Endothelial cell of coronary artery (primary cell): ENCODE data around the gene FLAD1. TPM values are rescaled to one million over a fixed set of nuclear protein-coding genes. Genes with fewer than 3 reads are reported as not detected.

Source experiments
- total RNA-seq: library from RNA; depleted of rRNA; stranded (reverse); fragments of >200 nt; gene quantifications from 2 replicates; pipeline ENCODE4 v1.2.3, GENCODE V29; 2014

Gene FLAD1
- 23.7 and 28.6 TPM in 2 replicates for total RNA-seq

GRCh38 chr1:154982897-154983648 is at the start of gene FLAD1:
Gene FLAD1 (plus strand): TSS chr1:154983344. CDS start chr1:154983695, 351 bp downstream.

GRCh38 chr1:154936555-154937084 is 46.5 kb upstream of the FLAD1 start, which contains the start of gene PMVK:
Gene PMVK (minus strand): TSS chr1:154936719. CDS start chr1:154936685, 34 bp downstream.

GRCh38 chr1:154955718-154956543 is 27.2 kb upstream of the FLAD1 start, which contains the start of gene PBXIP1:
Gene PBXIP1 (minus strand): TSS chr1:154956099. CDS start chr1:154953721, 2,378 bp downstream.

GRCh38 chr1:154961207-154962155 is 21.7 kb upstream of the FLAD1 start, which contains the start of gene PYGO2:
Gene PYGO2 (minus strand): TSS chr1:154961782. CDS start chr1:154961576, 206 bp downstream.

GRCh38 chr1:154970631-154971340 is 12.4 kb upstream of the FLAD1 start, which contains the start of gene SHC1:
Gene SHC1 (minus strand): TSS chr1:154970747. CDS start chr1:154970526, 221 bp downstream.

GRCh38 chr1:154974102-154974807 is 8.9 kb upstream of the FLAD1 start, which contains the start of gene CKS1B:
Gene CKS1B (plus strand): TSS chr1:154974681. CDS start chr1:154974746, 65 bp downstream.

GRCh38 chr1:154993572-154994268 is 10.6 kb downstream of the FLAD1 start, which contains the start of gene LENEP:
Gene LENEP (plus strand): TSS chr1:154993586. CDS start chr1:154993608, 22 bp downstream.

GRCh38 chr1:155002464-155003226 is 19.5 kb downstream of the FLAD1 start, which contains the start of gene ZBTB7B:
Gene ZBTB7B (plus strand): TSS chr1:155002802. CDS start chr1:155014661, 11,859 bp downstream.

GRCh38 chr1:155033524-155033923 is 50.4 kb downstream of the FLAD1 start, which contains the start of the genes DCST1 and DCST2:
Gene DCST1 (plus strand): TSS chr1:155033824. CDS start chr1:155034037, 213 bp downstream.
Gene DCST2 (minus strand): TSS chr1:155033781. CDS start chr1:155033701, 80 bp downstream.

Other genes starting within 250 kb of the FLAD1 start
- gene KCNN3, start 113.1 kb upstream of the FLAD1 start, total RNA-seq, result 0.09 and 0.19 TPM in 2 replicates
- 8.8 and 13.7 TPM in 2 replicates for gene PMVK, start 46.6 kb upstream of the FLAD1 start, total RNA-seq
- gene PBXIP1, start 27.2 kb upstream of the FLAD1 start, total RNA-seq, result 90.7 and 96.4 TPM in 2 replicates
- 4.9 and 5.0 TPM in 2 replicates for gene PYGO2, start 21.6 kb upstream of the FLAD1 start, total RNA-seq
- gene SHC1, start 12.6 kb upstream of the FLAD1 start, total RNA-seq, result 144 and 203 TPM in 2 replicates
- gene CKS1B, start 8.7 kb upstream of the FLAD1 start, total RNA-seq, result 49.8 and 80.9 TPM in 2 replicates
- gene LENEP, start 10.2 kb downstream of the FLAD1 start, total RNA-seq, result 0.18 TPM in 1 of 2 replicates, not detected in the other
- gene ZBTB7B, start 19.5 kb downstream of the FLAD1 start, total RNA-seq, result 10.1 and 15.6 TPM in 2 replicates
- 0.09 TPM in 1 of 2 replicates, not detected in the other for gene DCST2, start 50.4 kb downstream of the FLAD1 start, total RNA-seq
- gene DCST1, start 50.5 kb downstream of the FLAD1 start, total RNA-seq, result not detected in 2 replicates
- 279 and 339 TPM in 2 replicates for gene ADAM15, start 68.0 kb downstream of the FLAD1 start, total RNA-seq
- gene EFNA4, start 80.4 kb downstream of the FLAD1 start, total RNA-seq, result 8.7 and 11.3 TPM in 2 replicates
- 1.0 and 1.6 TPM in 2 replicates for gene EFNA3, start 95.5 kb downstream of the FLAD1 start, total RNA-seq
- gene EFNA1, start 144.5 kb downstream of the FLAD1 start, total RNA-seq, result 62.8 and 82.9 TPM in 2 replicates
- gene SLC50A1, start 152.5 kb downstream of the FLAD1 start, total RNA-seq, result 20.9 and 25.9 TPM in 2 replicates
- gene DPM3, start 157.2 kb downstream of the FLAD1 start, total RNA-seq, result 29.1 and 35.1 TPM in 2 replicates
- gene KRTCAP2, start 190.0 kb downstream of the FLAD1 start, total RNA-seq, result 96.6 and 105 TPM in 2 replicates
- 4.9 and 5.9 TPM in 2 replicates for gene TRIM46, start 190.5 kb downstream of the FLAD1 start, total RNA-seq
- gene THBS3, start 224.6 kb downstream of the FLAD1 start, total RNA-seq, result 12.9 and 13.5 TPM in 2 replicates
- 37.1 and 45.6 TPM in 2 replicates for gene MTX1, start 225.4 kb downstream of the FLAD1 start, total RNA-seq